Effector CD8-positive, alpha-beta T cell (primary cell): ENCODE data around the gene CDH24.

ENCODE experiments used
- DNase-seq: peaks from one replicate; lab custom pipeline; 2025; lab: John Stamatoyannopoulos, UW

The CDH24 gene

GRCh38 chr14:23045419-23046357, 11.6 kb downstream of the CDH24 start:
- DNase-seq, result no peak

DNA sequence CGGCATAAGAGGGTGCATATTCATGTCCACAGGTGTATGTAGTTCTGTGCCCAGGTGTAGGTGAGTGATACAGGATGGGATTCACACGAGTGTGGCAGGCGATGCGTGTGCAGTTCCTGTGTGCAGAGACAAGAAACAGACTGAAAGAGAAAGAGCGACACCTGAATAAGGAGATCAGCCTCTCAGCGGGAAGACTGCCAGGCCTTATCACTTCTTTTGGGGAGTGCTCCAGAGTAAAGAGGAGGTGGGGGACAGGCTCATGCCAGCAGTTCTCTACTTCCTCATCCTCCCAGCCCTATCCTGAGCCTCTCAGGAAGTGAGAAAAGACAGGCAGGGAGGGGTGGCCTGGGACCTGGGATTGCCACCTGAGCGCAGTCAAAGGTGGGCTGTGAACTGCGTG, 12.5 kb downstream of the CDH24 start:
- no peak for DNase-seq

GRCh38 chr14:23043754-23044153, 13.6 kb downstream of the CDH24 start:
- DNase-seq, result no peak

GRCh38 chr14:23043145-23043544, 14.2 kb downstream of the CDH24 start:
- no peak for DNase-seq

- no peak for DNase-seq
Measured at GRCh38 chr14:23042162-23042965, 15.0 kb downstream of the CDH24 start, which contains the start of gene PSMB11. PSMB11 (plus strand) TSS chr14:23042212; CDS start chr14:23042226, 14 bp downstream.

- no peak for DNase-seq
Measured at GRCh38 chr14:23041729-23042128, 15.6 kb downstream of the CDH24 start.

GRCh38 chr14:23040100-23040499, 17.2 kb downstream of the CDH24 start:
- no peak for DNase-seq

GRCh38 chr14:23035303-23036144, 21.8 kb downstream of the CDH24 start:
- DNase-seq, result no peak

DNA sequence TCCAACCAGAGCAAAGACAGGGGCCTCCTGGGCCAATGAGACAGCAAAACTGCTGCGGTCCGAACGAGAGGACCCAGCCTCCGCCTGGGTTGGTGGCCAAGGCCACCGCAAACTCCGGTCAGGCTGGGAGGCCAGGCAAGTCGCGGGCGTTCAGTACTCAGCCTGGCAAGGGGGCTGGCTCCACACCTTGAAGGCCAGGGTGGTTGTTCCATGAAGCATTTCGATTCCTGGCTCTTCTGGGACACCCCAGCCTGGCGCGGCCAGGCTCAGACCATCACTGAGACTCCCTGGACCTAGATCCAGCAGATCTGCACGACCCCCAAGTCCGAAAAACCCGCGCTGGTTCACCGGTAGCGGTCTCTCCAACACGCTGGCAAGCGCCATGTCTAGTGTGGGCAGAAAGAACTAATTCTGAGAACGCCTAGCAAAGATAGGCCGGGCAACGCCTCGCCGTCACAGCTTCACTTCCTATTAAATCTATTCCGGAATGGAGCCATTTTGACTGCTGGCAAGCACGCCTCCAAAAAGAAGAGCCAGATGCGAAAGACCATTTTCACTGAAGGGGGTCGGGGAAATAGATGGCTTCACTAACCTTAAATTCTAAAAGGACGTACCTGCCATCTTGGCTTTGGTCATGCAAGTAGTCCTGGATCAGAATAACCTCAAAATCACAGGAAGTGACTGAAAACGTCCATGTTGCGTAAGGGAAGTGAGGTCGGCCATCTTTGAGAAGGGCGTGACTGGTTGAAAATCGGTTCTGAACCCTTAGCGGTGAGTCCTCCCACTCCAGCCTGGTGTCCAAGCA, 22.6 kb downstream of the CDH24 start, which contains the start of gene PSMB5:
Gene PSMB5, minus strand, starts transcription at position 403 of the 805 bp plus-strand sequence. Its CDS starts 19 bp downstream, at position 384.
- DNase-seq, result no peak

DNA sequence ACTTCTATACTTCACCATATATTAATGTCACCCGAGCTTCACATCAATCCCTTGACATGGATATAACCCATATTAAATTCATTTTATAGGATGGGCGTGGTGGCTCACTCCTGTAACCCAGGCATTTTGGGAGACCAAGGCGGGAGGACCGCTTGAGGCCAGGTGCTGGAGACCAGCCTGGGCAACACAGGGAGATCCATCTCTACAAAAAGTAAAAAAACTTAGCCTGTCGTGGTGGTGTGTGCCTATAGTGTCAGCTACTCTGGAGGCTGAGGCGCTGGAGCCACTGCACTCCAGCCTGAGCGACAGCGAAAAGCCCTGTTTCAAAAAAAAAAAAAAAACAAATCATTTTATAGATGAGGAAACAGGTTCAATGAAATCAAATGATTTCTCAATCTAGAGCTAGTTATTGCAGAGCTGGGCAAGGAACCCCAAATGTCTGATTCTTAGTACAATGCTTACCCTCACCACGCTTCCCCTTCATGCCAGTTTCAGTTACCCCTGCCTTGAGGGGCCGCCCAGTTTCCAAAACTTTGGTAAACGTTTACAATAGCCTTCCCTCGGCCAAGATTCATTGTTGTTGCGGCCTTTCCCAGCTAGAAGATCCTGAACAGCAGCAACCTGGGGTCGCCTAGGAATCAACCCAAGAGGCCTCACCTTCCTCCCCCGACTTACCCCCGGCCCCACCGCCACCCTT, 23.4 kb downstream of the CDH24 start:
- DNase-seq, result no peak

GRCh38 chr14:23033251-23033727, 24.0 kb downstream of the CDH24 start:
- no peak for DNase-seq

DNA sequence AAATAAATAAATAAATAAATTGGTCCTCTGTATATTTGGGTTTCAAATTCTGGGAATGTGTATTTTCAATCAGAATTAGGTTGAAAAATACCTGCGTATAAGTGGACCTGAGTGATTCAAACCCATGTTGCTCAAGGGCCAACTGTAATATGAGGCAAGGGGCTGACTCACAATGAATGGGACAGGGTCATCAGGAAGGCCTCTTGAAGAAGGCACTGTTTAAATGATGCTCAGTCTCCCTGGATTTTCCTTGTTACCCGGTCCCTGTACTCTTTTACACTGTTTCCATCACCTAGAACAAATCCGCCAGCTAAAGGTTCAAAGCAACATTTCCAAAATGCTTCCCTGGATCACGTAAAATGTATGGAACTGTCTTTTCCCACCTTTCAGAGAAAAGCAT, 26.4 kb downstream of the CDH24 start:
- no peak for DNase-seq

GRCh38 chr14:23028799-23029198, 28.5 kb downstream of the CDH24 start:
- DNase-seq, result no peak

DNA sequence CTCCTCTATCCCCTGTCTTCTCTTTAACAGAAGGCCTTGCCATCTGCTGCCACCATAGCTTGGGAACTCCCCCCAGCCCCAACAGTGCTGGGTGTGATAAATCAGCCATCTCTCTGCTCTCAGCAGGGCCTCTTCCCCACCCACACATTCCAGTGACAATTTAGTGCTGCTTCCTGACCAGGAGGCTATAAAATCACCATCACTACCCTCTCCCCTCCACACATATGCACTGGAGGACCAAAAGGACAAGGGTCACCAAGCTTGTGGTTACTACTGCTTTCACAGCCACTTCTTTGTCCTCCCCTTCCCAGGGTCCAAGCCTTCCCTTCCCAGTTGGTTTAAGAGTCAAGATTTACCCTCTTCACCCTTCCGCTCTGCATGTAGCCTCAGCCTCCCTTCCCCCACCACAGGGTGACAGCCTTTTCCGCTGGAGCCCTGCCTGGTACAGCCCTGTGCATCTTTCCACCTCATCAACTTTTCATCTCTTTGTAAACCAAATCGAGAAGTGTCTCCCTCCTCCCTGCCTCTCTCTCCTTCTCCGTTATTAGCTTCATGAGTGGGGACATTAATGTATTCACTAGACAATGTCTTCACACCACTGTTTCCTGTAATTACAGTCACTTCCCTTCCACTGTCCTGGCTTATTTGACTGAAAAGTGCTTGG, 32.0 kb downstream of the CDH24 start:
- DNase-seq, result no peak

DNA sequence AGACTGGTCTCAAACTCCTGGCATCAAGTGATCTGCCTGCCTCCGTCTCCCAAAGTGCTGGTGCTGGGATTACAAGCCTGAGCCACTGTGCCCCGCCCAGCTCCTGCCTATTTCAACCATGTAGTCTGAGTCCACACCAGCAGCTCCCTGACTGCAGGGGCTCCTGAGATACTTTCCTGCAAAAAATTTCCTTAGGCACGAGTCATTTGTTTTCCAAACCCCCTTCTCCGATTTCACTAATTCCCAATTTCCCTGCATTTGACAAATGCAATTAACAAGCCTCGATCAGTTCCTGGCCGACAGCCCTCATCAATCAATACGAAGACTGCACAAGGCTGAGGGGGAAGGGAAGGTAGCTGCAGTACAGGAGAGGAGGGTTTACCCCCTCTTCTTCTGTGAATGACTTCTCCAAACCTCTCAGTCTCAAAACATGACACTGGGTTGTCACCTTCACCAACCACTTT, 32.7 kb downstream of the CDH24 start:
- no peak for DNase-seq

DNA sequence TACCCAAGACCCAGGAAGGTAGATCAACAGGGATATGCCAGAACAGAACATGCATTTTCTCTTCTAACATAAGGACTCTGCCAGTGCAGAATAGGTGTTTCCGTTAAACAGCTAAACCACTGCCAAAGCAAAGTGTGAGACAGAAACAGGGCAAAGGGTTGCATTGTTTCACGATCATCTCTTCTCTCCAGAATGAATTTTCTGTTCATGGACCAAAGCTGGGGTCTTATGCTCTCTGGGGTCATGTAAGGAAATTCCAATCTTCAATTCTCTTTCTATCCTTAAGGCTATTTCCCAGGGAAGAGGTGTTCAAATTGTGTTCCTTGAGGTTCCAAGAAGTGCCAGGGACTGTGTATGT, 33.5 kb downstream of the CDH24 start:
- DNase-seq, result no peak

- no peak for DNase-seq
Measured at GRCh38 chr14:23023022-23023794, 34.1 kb downstream of the CDH24 start.

DNA sequence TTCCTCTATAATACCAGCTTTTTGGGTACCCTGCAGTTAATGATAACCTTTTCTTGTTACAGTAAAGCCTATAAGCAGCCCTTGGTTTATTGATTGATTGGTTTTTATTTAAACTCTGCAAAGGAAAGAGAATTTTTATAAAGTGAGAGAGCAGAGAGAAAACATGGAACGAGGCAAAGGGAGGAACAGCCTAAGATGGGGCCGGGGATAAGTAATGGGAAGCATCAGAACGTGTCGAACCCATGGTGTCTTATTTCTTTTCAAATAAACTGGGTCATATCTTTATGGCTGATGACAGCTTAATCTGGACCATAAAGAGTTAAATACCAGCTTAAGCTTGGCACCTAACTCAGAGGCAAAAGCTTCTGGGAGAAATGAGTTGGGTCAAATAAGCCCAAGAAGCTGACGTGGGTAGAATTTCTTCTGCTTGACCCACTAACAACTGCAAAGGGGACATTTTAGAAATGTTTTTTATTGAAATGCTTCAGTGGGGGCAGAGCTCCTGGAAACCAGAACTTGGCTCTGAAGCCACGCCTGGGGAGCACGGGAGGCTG, 35.4 kb downstream of the CDH24 start:
- DNase-seq, result no peak
